Lower leg skin (tissue), 4 donors: Measurements from ENCODE around the gene EIF4EBP3. TPM values are rescaled to one million over a fixed set of nuclear protein-coding genes. Genes with fewer than 3 reads are reported as not detected.
"Not testable (repeated sequence)": the region's sequence is repeated elsewhere in the genome, so short reads cannot be mapped to it uniquely, and the experiment has no call there.

Source experiments
- DNase-seq, 2 donors: peaks; one replicate each; pipeline ENCODE4 v3.0.0-alpha.2; 2019; ENCODE audit warnings: low spot score in 2 of 2
- H3K4me3 ChIP-seq: fragments of 200-600 bp; sonication (generic); 2 replicates; pipeline ENCODE4 v1.5.1; 2017; ENCODE audit warnings: mild to moderate bottlenecking, low read depth; ENCODE audit not compliant: poor library complexity, severe bottlenecking
- CTCF ChIP-seq, 3 donors: fragments of 450-650 bp; IDR thresholded peaks; one replicate each; pipeline ENCODE4 v1.5.1; 2016; ENCODE audit warnings: antibody characterized with exemption in 3 of 3, mild to moderate bottlenecking in 3 of 3, moderate library complexity in 2 of 3
- POLR2A ChIP-seq, 2 donors: fragments of 450-650 bp; IDR thresholded peaks; one replicate each; pipeline ENCODE4 v1.6.1; 2016 to 2017; ENCODE audit warnings: antibody characterized with exemption in 2 of 2, mild to moderate bottlenecking in 1 of 2, moderate library complexity in 1 of 2
- WGBS, 2 donors: methylation state at CpG; one replicate each; pipeline ENCODE4 v1.1.5; 2018; 5-methylcytosine and 5-hydroxymethylcytosine counted together
- intact Hi-C: fragments of 100-400 bp; cut with DNase I; formaldehyde crosslinking; loops from one replicate; pipeline ENCODE4 v1.15.0; 2023; ENCODE audit warnings: low total_unique reads
- total RNA-seq, 4 donors: library from RNA; depleted of rRNA; stranded (reverse); fragments of >200 nt; gene quantifications; one replicate each; pipeline ENCODE4 v1.1.0, GENCODE V29; 2016

EIF4EBP3 gene
- total RNA-seq, 4 donors from 2014 or later: 19.2 to 32.1 (median 27.2) TPM

GRCh38 chr5:140570488-140570887 lies 23.0 kb downstream of the EIF4EBP3 start:
- no peak overlapping the region for H3K4me3 ChIP-seq
- no peak for DNase-seq
- no peak for TF ChIP-seq CTCF (IDR thresholded peaks at IDR 0.05)
- TF ChIP-seq POLR2A (IDR thresholded peaks at IDR 0.05): no peak
- intact Hi-C loops: no loop called here
- WGBS, 2 donors: 100% methylated on average over 1 of the region's 1 CpG

GRCh38 chr5:140571105-140571504 lies 23.6 kb downstream of the EIF4EBP3 start:
- no peak overlapping the region for H3K4me3 ChIP-seq
- 66 to 73% methylated on average over 5 of the region's 5 CpGs for WGBS, 2 donors
- no peak for TF ChIP-seq POLR2A (IDR thresholded peaks at IDR 0.05)
- no peak for TF ChIP-seq CTCF (IDR thresholded peaks at IDR 0.05)
- DNase-seq: no peak
- intact Hi-C loops: no loop called here

GRCh38 chr5:140573683-140574082 lies 26.2 kb downstream of the EIF4EBP3 start:
- 93 to 95% methylated on average over 7 of the region's 7 CpGs for WGBS, 2 donors
- DNase-seq: no peak
- intact Hi-C loops: no loop called here
- TF ChIP-seq POLR2A (IDR thresholded peaks at IDR 0.05): no peak
- no peak for TF ChIP-seq CTCF (IDR thresholded peaks at IDR 0.05)
- no peak overlapping the region for H3K4me3 ChIP-seq

GRCh38 chr5:140574165-140574564 lies 26.7 kb downstream of the EIF4EBP3 start:
- 53 to 64% methylated on average over 3 of the region's 3 CpGs for WGBS, 2 donors
- no peak overlapping the region for H3K4me3 ChIP-seq
- intact Hi-C loops: no loop called here
- no peak for DNase-seq
- TF ChIP-seq CTCF (IDR thresholded peaks at IDR 0.05) (no peak), POLR2A (IDR thresholded peaks at IDR 0.05) (no peak)

GRCh38 chr5:140575309-140575708 lies 27.8 kb downstream of the EIF4EBP3 start:
- no peak for DNase-seq
- intact Hi-C loops: no loop called here
- H3K4me3 ChIP-seq: no peak overlapping the region
- WGBS, 2 donors: 81 to 89% methylated on average over 8 of the region's 8 CpGs
- no peak for TF ChIP-seq POLR2A (IDR thresholded peaks at IDR 0.05)
- no peak for TF ChIP-seq CTCF (IDR thresholded peaks at IDR 0.05)

GRCh38 chr5:140576776-140577201 lies 29.3 kb downstream of the EIF4EBP3 start:
- intact Hi-C loops: no loop called here
- 65 to 80% methylated on average over 2 of the region's 2 CpGs for WGBS, 2 donors
- DNase-seq: no peak
- no peak overlapping the region for H3K4me3 ChIP-seq
- no peak for TF ChIP-seq POLR2A (IDR thresholded peaks at IDR 0.05)
- TF ChIP-seq CTCF (IDR thresholded peaks at IDR 0.05): no peak

- WGBS, 2 donors: 89 to 90% methylated on average over 6 of the region's 6 CpGs
- H3K4me3 ChIP-seq, intact Hi-C loops, DNase-seq: not testable (repeated sequence)
Observed at GRCh38 chr5:140579188-140579747, 31.8 kb downstream of the EIF4EBP3 start.
